ENCODE measurements around the gene OPRL1. TPM values are rescaled to one million over a fixed set of nuclear protein-coding genes. Genes with fewer than 3 reads are reported as not detected.

OPRL1 gene
- total RNA-seq, 2 donors from 2014 or later: 1.5 to 2.9 TPM

DNA sequence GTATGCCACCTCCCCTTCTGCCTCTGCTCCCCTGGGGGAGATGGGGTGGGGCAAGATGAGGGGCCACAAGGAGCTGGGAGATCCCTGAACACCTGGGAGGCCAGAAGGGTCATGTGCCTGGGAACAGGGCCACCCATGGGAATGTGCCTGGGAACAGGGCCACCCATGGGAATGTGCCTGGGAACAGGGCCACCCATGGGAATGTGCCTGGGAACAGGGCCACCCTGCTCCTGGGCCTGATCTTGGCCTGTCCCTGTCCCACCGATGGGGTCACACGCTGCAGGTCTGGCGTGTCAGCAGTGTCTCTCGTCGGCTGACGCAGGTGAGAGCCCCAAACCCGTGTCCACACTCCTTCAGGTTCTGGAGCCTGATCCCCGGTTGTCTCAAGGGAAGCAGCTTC is 4.9 kb upstream of the OPRL1 start:
- H3K4me1 ChIP-seq (replicated peaks): peaks cover 9% of the 10 kb centered on the region
- H3K36me3 ChIP-seq: no peaks in the 10 kb centered on the region
- TF ChIP-seq, protein P1, sequence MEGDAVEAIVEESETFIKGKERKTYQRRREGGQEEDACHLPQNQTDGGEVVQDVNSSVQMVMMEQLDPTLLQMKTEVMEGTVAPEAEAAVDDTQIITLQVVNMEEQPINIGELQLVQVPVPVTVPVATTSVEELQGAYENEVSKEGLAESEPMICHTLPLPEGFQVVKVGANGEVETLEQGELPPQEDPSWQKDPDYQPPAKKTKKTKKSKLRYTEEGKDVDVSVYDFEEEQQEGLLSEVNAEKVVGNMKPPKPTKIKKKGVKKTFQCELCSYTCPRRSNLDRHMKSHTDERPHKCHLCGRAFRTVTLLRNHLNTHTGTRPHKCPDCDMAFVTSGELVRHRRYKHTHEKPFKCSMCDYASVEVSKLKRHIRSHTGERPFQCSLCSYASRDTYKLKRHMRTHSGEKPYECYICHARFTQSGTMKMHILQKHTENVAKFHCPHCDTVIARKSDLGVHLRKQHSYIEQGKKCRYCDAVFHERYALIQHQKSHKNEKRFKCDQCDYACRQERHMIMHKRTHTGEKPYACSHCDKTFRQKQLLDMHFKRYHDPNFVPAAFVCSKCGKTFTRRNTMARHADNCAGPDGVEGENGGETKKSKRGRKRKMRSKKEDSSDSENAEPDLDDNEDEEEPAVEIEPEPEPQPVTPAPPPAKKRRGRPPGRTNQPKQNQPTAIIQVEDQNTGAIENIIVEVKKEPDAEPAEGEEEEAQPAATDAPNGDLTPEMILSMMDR (IDR thresholded peaks at IDR 0.05): no peak
- TF ChIP-seq POLR2AphosphoS5 (IDR thresholded peaks at IDR 0.05) (no peak), POLR2A (IDR thresholded peaks at IDR 0.05) (no peak)
- intact Hi-C loops (cut with DNase I): no loop called here
- H3K27ac ChIP-seq: no peak overlapping the region
- DNase-seq (ENCODE audit: low spot score): no peak
- H3K9me3 ChIP-seq: no peaks in the 10 kb centered on the region
- no peaks in the 10 kb centered on the region for H3K27me3 ChIP-seq (replicated peaks; ENCODE audit: insufficient read depth)
- no peak overlapping the region for H3K4me3 ChIP-seq
- 98% methylated on average over 8 of the region's 8 CpGs for WGBS

DNA sequence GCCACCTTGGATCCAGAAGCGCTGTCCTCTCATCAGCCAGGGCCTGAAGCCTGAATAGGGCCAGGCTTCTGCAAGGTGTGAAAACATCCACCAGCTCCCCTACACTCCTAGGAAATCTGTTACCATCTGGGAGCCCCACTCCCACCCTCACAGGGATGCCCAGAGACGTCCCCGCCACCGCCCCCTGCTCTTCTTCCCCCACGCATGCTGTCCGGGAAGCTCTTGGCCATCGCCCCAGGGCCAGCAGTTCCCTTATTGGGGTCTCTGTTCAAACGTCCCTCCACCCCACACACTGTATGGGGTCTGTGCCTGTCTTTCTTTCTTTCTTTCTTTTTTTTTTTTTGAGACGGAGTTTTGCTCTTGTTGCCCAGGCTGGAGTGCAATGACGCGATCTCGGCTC is 4.3 kb upstream of the OPRL1 start:
- WGBS: 94% methylated on average over 12 of the region's 12 CpGs
- no peak overlapping the region for H3K4me3 ChIP-seq

DNA sequence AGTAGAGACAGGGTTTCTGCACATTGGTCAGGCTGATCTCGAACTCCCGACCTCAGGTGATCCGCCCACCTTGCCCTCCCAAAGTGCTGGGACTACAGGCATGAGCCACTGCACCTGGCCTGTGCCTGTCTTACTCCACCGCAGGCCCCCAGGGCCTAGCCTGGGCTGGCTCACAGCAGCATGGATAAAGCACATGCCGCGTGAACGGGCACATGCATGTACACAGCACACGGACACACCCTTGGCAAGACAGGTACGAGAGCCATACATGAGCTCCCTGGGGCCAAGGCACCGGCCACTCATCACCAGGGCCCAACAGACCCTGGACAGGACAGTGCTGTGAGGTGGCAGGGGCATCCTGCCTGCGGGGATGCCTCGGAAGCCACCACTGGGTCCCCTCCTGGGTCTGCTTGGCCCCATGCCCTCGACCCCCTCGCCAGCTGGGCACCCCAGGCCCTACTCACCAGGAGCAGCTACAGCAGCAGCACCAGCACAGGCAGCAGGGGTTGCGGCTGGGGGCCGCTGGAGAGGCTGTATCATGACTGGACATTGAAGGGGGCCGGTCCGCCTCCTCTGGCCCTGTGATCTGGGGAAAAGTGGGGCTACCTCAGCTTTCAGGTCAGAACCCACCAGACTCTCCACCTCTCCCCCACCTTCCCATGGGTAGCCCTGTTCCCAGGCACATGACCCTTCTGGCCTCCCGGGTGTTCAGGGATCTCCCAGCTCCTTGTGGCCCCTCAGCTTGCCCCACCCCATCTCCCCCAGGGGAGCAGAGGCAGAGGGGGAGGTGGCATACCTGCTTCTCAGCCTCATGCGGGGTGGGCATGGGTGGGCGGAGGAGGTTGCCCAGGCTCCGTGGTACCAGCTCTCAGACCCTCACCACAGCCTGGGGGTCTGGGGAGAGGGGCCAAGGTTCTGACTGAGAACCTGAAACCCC is 3.6 kb upstream of the OPRL1 start:
- Histone ChIP-seq H3K9me3 (no peaks in the 10 kb centered on the region), H3K27me3 (replicated peaks; ENCODE audit: insufficient read depth) (no peaks in the 10 kb centered on the region), H3K4me3 (no peak overlapping the region), H3K4me1 (replicated peaks) (peaks cover 9% of the 10 kb centered on the region), H3K27ac (no peak overlapping the region), H3K36me3 (no peaks in the 10 kb centered on the region)
- intact Hi-C loops (cut with DNase I): no loop called here
- DNase-seq (ENCODE audit: low spot score): no peak
- WGBS: 96% methylated on average over 21 of the region's 22 CpGs
- TF ChIP-seq POLR2A (IDR thresholded peaks at IDR 0.05) (no peak), POLR2AphosphoS5 (IDR thresholded peaks at IDR 0.05) (no peak)
- TF ChIP-seq, protein P1 (IDR thresholded peaks at IDR 0.05): no peak

More for the DNA sequence above, 4.3 kb upstream of the OPRL1 start:
- H3K36me3 ChIP-seq: no peaks in the 10 kb centered on the region
- H3K9me3 ChIP-seq: no peaks in the 10 kb centered on the region
- TF ChIP-seq, protein P1 (IDR thresholded peaks at IDR 0.05): no peak
- TF ChIP-seq POLR2A (IDR thresholded peaks at IDR 0.05) (no peak), POLR2AphosphoS5 (IDR thresholded peaks at IDR 0.05) (no peak)
- intact Hi-C loops (cut with DNase I): no loop called here
- no peaks in the 10 kb centered on the region for H3K27me3 ChIP-seq (replicated peaks; ENCODE audit: insufficient read depth)
- no peak for DNase-seq (ENCODE audit: low spot score)
- peaks cover 9% of the 10 kb centered on the region for H3K4me1 ChIP-seq (replicated peaks)
- no peak overlapping the region for H3K27ac ChIP-seq

DNA sequence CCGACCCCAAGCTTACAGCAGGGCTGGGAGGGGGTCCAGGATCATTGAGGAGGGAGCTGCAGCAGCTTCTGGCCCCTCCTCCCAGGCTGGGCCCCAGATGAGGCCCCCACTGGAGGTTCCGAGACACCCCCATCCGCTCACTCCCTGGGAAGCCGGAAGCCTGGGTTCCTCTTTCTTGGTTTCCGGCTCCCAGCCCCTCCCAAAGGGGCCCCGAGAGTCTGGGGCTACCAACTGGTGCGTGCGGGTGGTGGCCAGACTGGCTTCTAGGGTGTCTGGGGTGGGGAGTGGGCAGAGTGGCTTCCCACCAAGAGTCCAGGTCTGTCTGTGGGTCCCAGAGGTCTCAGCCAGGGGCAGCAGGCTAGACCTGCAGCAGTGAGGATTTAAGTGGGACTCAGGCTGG is 2.8 kb upstream of the OPRL1 start:
- no peak for DNase-seq (ENCODE audit: low spot score)
- Histone ChIP-seq H3K9me3 (no peaks in the 10 kb centered on the region), H3K4me3 (no peak overlapping the region), H3K27ac (no peak overlapping the region), H3K4me1 (replicated peaks) (peaks cover 9% of the 10 kb centered on the region), H3K36me3 (no peaks in the 10 kb centered on the region), H3K27me3 (replicated peaks; ENCODE audit: insufficient read depth) (no peaks in the 10 kb centered on the region)
- 77% methylated on average over 8 of the region's 8 CpGs for WGBS
- TF ChIP-seq POLR2A (IDR thresholded peaks at IDR 0.05): no peak
- no peak for TF ChIP-seq POLR2AphosphoS5 (IDR thresholded peaks at IDR 0.05)
- TF ChIP-seq, protein P1 (IDR thresholded peaks at IDR 0.05): no peak
- intact Hi-C loops (cut with DNase I): no loop called here

DNA sequence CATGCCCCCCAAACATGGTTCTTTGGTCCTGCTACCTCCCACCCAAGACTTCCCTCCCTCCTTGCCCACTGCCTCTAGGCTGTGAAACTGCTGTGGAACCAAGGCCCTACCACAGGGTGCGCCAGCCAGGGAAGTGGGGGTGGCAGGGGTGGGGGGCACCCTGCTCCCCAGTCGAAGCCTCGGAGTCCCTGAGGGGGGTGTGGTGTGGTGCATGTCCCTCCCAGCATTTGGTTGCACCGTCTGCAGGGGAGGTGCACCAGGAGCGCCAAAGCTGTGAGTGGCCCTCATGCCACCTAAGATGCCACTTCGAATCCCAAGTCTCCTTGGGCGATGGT is 2.4 kb upstream of the OPRL1 start:
- no peak overlapping the region for H3K27ac ChIP-seq
- no peaks in the 10 kb centered on the region for H3K27me3 ChIP-seq (replicated peaks; ENCODE audit: insufficient read depth)
- intact Hi-C loops (cut with DNase I): no loop called here
- TF ChIP-seq POLR2A (IDR thresholded peaks at IDR 0.05) (no peak), POLR2AphosphoS5 (IDR thresholded peaks at IDR 0.05) (no peak)
- TF ChIP-seq, protein P1 (IDR thresholded peaks at IDR 0.05): no peak
- H3K4me3 ChIP-seq: no peak overlapping the region
- H3K4me1 ChIP-seq (replicated peaks): peaks cover 9% of the 10 kb centered on the region
- no peak for DNase-seq (ENCODE audit: low spot score)
- no peaks in the 10 kb centered on the region for H3K36me3 ChIP-seq
- 85% methylated on average over 7 of the region's 7 CpGs for WGBS
- no peaks in the 10 kb centered on the region for H3K9me3 ChIP-seq
